A673 (cell line): ENCODE measurements around the gene F13A1.

Source experiments
- EZH2 ChIP-seq: fragments of 200-600 bp; sonication (generic); IDR thresholded peaks from 2 replicates; pipeline ENCODE4 v1.6.1; 2017; ENCODE audit warnings: borderline replicate concordance, low read depth, mild to moderate bottlenecking, mixed read lengths, antibody characterized with exemption, low read length; ENCODE audit not compliant: poor library complexity, severe bottlenecking
- TF ChIP-seq, protein P1 (sequence below): fragments of 300-800, 200-600 bp; sonication (generic); conservative IDR thresholded peaks from 2 replicates; pipeline ENCODE4 v1.5.1; 2017; ENCODE audit warnings: low read depth, mild to moderate bottlenecking, antibody characterized with exemption, low read length, moderate library complexity, mixed read lengths

DNA sequence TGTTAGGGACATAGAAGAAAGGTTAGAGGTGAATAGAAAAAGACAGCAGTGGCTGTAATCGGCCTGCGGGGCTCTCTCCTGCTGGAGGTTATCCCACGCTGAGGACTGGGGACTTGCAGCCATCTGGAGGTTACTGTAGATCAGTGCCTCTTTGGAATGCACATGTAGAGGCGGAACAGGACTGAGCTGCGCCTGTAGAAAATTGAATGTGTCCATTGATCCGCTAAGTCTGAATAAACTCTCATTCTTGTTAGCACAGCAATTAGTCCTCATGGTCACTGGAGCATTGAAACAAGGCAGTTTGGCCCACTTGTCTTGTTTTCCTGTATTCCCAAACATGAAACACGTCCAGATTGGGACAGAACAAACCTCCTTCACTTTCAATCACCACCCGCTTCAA is 46.3 kb upstream of the F13A1 start:
- TF ChIP-seq, protein P1, sequence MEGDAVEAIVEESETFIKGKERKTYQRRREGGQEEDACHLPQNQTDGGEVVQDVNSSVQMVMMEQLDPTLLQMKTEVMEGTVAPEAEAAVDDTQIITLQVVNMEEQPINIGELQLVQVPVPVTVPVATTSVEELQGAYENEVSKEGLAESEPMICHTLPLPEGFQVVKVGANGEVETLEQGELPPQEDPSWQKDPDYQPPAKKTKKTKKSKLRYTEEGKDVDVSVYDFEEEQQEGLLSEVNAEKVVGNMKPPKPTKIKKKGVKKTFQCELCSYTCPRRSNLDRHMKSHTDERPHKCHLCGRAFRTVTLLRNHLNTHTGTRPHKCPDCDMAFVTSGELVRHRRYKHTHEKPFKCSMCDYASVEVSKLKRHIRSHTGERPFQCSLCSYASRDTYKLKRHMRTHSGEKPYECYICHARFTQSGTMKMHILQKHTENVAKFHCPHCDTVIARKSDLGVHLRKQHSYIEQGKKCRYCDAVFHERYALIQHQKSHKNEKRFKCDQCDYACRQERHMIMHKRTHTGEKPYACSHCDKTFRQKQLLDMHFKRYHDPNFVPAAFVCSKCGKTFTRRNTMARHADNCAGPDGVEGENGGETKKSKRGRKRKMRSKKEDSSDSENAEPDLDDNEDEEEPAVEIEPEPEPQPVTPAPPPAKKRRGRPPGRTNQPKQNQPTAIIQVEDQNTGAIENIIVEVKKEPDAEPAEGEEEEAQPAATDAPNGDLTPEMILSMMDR: no peak
- TF ChIP-seq EZH2: no peak
